Endothelial cell of umbilical vein (primary cell): ENCODE measurements around the gene SPAAR. TPM values are rescaled to one million over a fixed set of nuclear protein-coding genes. Genes with fewer than 3 reads are reported as not detected.

ENCODE experiments used
- BruUV-seq: library from RNA; stranded (reverse); fragments of 400-500 nt; replicated peaks from 2 replicates; lab custom pipeline; 2021; lab: Mats Ljungman, UMichigan
- CTCF ChIA-PET: fragments of 300-600, 350-600 bp; sonication (Branson Sonifier 250); formaldehyde crosslinking; loops from one replicate; lab custom pipeline; 2021; ENCODE audit warnings: antibody characterized with exemption, inconsistent platforms; lab: Charles Lee
- POLR2A ChIA-PET: fragments of 300-600, 350-600 bp; sonication (Branson Sonifier 250); formaldehyde crosslinking; loops from one replicate; lab custom pipeline; 2021; ENCODE audit warnings: antibody characterized with exemption, inconsistent platforms; lab: Charles Lee
- DNase-seq: peaks from one replicate; pipeline ENCODE4 v3.0.0-alpha.2; 2011; ENCODE audit warnings: low read depth, low spot score
- FAIRE-seq: peaks from 2 replicates; lab custom pipeline; 2011; peaks lifted over from hg19 to GRCh38; lab: Jason Lieb, UNC
- H2AFZ ChIP-seq: 2 replicates; pipeline ENCODE4 v1.6.0; 2012; ENCODE audit warnings: low read depth, low read length, control low read depth, inconsistent platforms
- H3K27ac ChIP-seq: 2 replicates; pipeline ENCODE4 v1.5.1; 2011; ENCODE audit warnings: low read depth, mild to moderate bottlenecking, control low read depth, low read length, moderate library complexity; ENCODE audit not compliant: insufficient read depth
- H3K27me3 ChIP-seq, 2 experiments: 2 replicates each; pipeline versions ENCODE4 v1.6.0 to v1.6.1; 2011; ENCODE audit warnings: low read length in 2 of 2, mixed read lengths in 1 of 2; ENCODE audit not compliant: control insufficient read depth in 2 of 2, insufficient read depth in 2 of 2
- H3K36me3 ChIP-seq, 2 experiments: 2 replicates in 1 of 2; 3 replicates in 1 of 2; pipeline ENCODE4 v1.5.1; 2011; ENCODE audit warnings: low read length in 2 of 2, mild to moderate bottlenecking in 1 of 2, moderate library complexity in 1 of 2; ENCODE audit not compliant: control insufficient read depth in 2 of 2, insufficient read depth in 2 of 2; ENCODE audit errors: extremely low read depth in 1 of 2
- H3K4me1 ChIP-seq: 3 replicates; pipeline ENCODE4 v1.5.1; 2011; ENCODE audit warnings: mild to moderate bottlenecking, low read length; ENCODE audit not compliant: control insufficient read depth, insufficient read depth; ENCODE audit errors: extremely low read depth
- H3K4me2 ChIP-seq: 2 replicates; pipeline ENCODE4 v1.6.1; 2011; ENCODE audit warnings: low read length, control low read depth, mixed read lengths; ENCODE audit not compliant: insufficient read depth
- H3K4me3 ChIP-seq, 3 experiments: fragments of 200-600 bp in 1 of 3; sonication (generic), shearing (Covaris generic) in 1 of 3; replicated peaks in 1 of 3; 2 replicates each; pipeline ENCODE4 v1.5.1; 2011 to 2016; ENCODE audit warnings: control low read depth in 3 of 3, low read length in 3 of 3, mild to moderate bottlenecking in 2 of 3, inconsistent platforms in 1 of 3, low read depth in 1 of 3, moderate library complexity in 1 of 3; ENCODE audit not compliant: insufficient read depth in 1 of 3
- H3K79me2 ChIP-seq: 2 replicates; pipeline ENCODE4 v1.6.0; 2012; ENCODE audit warnings: low read length, inconsistent platforms; ENCODE audit not compliant: control insufficient read depth, insufficient read depth
- H3K9ac ChIP-seq: replicated peaks from 2 replicates; pipeline ENCODE3; 2011; ENCODE audit warnings: low read length, control low read depth; ENCODE audit not compliant: insufficient read depth; ENCODE audit errors: extremely low read depth
- H3K9me1 ChIP-seq: replicated peaks from 3 replicates; pipeline ENCODE4 v1.6.0; 2011; ENCODE audit warnings: mild to moderate bottlenecking, low read length; ENCODE audit not compliant: control insufficient read depth, insufficient read depth; ENCODE audit errors: extremely low read depth
- H3K9me3 ChIP-seq: replicated peaks from 2 replicates; pipeline ENCODE4 v1.5.1; 2012; ENCODE audit warnings: low read length, inconsistent platforms; ENCODE audit not compliant: control insufficient read depth, insufficient read depth
- H4K20me1 ChIP-seq: replicated peaks from 2 replicates; pipeline ENCODE3; 2011; ENCODE audit warnings: mild to moderate bottlenecking, low read length; ENCODE audit not compliant: control insufficient read depth, insufficient read depth; ENCODE audit errors: extremely low read depth
- CTCF ChIP-seq, 2 donors: IDR thresholded peaks; 1 replicate in 1 of 2; 2 replicates in 1 of 2; pipeline ENCODE4 v1.5.1; 2011; ENCODE audit warnings: low read length in 2 of 2, mild to moderate bottlenecking in 2 of 2, moderate library complexity in 2 of 2, control low read depth in 1 of 2, inconsistent platforms in 1 of 2, low read depth in 1 of 2; ENCODE audit not compliant: insufficient read depth in 1 of 2; ENCODE audit errors: extremely low read depth in 1 of 2
- EZH2 ChIP-seq: IDR thresholded peaks from 2 replicates; pipeline ENCODE4 v1.6.1; 2012; ENCODE audit warnings: borderline replicate concordance, low read depth, mild to moderate bottlenecking, moderate library complexity, low read length, inconsistent platforms; ENCODE audit not compliant: severe bottlenecking
- FOS ChIP-seq: IDR thresholded peaks from 2 replicates; pipeline ENCODE4 v1.6.1; 2011; ENCODE audit warnings: mild to moderate bottlenecking, low read length, moderate library complexity, borderline replicate concordance; ENCODE audit not compliant: insufficient read depth
- GATA2 ChIP-seq: IDR thresholded peaks from 2 replicates; pipeline ENCODE4 v1.7.0; 2011; ENCODE audit warnings: low read depth, mild to moderate bottlenecking, moderate library complexity, mixed read lengths, low read length; ENCODE audit not compliant: insufficient read length, insufficient read depth
- JUN ChIP-seq: IDR thresholded peaks from 2 replicates; pipeline ENCODE4 v1.6.1; 2011; ENCODE audit warnings: borderline replicate concordance, low read depth; ENCODE audit not compliant: insufficient read length, insufficient read depth
- MAX ChIP-seq: IDR thresholded peaks from 2 replicates; pipeline ENCODE4 v1.6.1; 2011; ENCODE audit not compliant: insufficient read depth, insufficient read length
- MYC ChIP-seq: IDR thresholded peaks from one replicate; pipeline ENCODE4 v1.6.1; 2011; ENCODE audit warnings: mild to moderate bottlenecking, low read depth, low read length
- POLR2A ChIP-seq: IDR thresholded peaks from 2 replicates; pipeline ENCODE4 v1.6.1; 2012; ENCODE audit warnings: low read depth, mild to moderate bottlenecking, control low read depth, low read length
- POLR2AphosphoS5 ChIP-seq: IDR thresholded peaks from 2 replicates; pipeline ENCODE4 v1.6.1; 2012; ENCODE audit warnings: low read depth, mild to moderate bottlenecking, control low read depth, low read length, moderate library complexity; ENCODE audit not compliant: insufficient read depth
- dilution Hi-C: fragments of 300-500 bp; cut with MboI; formaldehyde crosslinking; loops from one replicate; pipeline ENCODE4 v1.15.0; 2019; ENCODE audit warnings: low sequenced_read_pairs; ENCODE audit not compliant: extremely low pct_ligation_motif_present
- intact Hi-C: fragments of 100-400 bp; cut with micrococcal nuclease; formaldehyde crosslinking; loops from one replicate; pipeline ENCODE4 v1.10.0; 2022
- polyA plus RNA-seq, 4 experiments: library from polyadenylated mRNA; depleted of rRNA in 3 of 4; stranded (reverse) in 3 of 4; unstranded in 1 of 4; fragments of >200 nt; gene quantifications; 2 replicates each; pipeline versions ENCODE4 v1.2.1 to v1.2.3, GENCODE V29; 2011 to 2012; ENCODE audit warnings: missing spikeins in 1 of 4
- total RNA-seq: library from RNA; stranded (reverse); gene quantifications from 2 replicates; pipeline ENCODE4 v1.2.3, GENCODE V29; 2021

The SPAAR gene
- total and polyA plus RNA-seq, 2 donors (not counting 3 experiments of a cell fraction or from before 2014, with no cell fraction given) = 20.8 to 24.8 TPM

DNA sequence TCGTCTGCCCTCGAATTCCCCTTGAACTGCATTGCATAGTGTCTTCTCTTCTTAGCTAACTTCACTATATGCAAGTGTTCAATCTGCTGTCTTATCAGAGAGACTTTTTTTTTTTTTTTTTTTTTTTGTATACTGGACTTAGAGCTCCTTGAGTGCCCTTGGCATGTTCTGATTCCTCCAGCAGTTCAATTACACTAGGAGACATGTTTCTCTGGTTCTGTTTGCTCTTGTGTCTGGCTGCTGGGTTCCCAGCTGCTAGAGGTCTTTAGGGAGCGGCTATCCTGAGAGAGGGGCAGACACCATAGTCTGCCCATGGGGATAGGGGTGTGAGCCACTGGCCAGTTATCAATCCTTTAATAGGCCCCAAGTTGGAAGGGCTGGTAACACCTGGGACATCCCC is 35.6 kb downstream of the SPAAR start:
- Histone ChIP-seq H3K9me3 (no peaks in the 10 kb centered on the region), H3K36me3 (no peaks in the 10 kb centered on the region), H3K4me3 (no peak overlapping the region), H2AFZ (peak overlapping the region; percentile 87), H3K4me1 (peaks cover 21% of the 10 kb centered on the region), H3K79me2 (no peaks in the 10 kb centered on the region), H4K20me1 (no peaks in the 10 kb centered on the region), H3K9ac (no peak overlapping the region), H3K9me1 (no peaks in the 10 kb centered on the region), H3K27ac (no peak overlapping the region), H3K27me3 (no peaks in the 10 kb centered on the region), H3K4me2 (no peak overlapping the region)
- ChIA-PET POLR2A (interaction anchor here (0.6 to 0.8 kb wide), 2 partner anchors 39 to 455 kb away, joined by 4 to 6 read pairs; no protein-coding TSS in a partner anchor), CTCF (interaction anchor here (1.1 to 3.9 kb wide), 14 partner anchors 8 to 196 kb away, joined by 3 to 103 read pairs (median 11); partner anchors contain the start of genes HRCT1 and SPAAR)
- no TSS peak for BruUV-seq
- TF ChIP-seq MAX = no peak
- no peak for TF ChIP-seq EZH2
- TF ChIP-seq JUN = no peak
- TF ChIP-seq FOS = no peak
- TF ChIP-seq CTCF (IDR thresholded peaks at IDR 0.05; ENCODE audit: extremely low read depth in 1 of 2, insufficient read depth in 1 of 2, low read depth in 1 of 2, low read length in 2 of 2) = no peak
- no peak for TF ChIP-seq MYC
- TF ChIP-seq POLR2A = no peak
- TF ChIP-seq GATA2 = no peak
- no peak for TF ChIP-seq POLR2AphosphoS5
- intact Hi-C loops = loop anchor here (1.0 to 5.0 kb wide), 5 partner anchors 16 to 154 kb away; partner anchors contain the start of genes FAM221B, NPR2 and TMEM8B
- dilution Hi-C loops = no loop called here
- DNase-seq = no peak
- FAIRE-seq = no peak
